HG03439 (cell line): ENCODE data around the gene NPEPL1.
"Not testable (repeated sequence)": the region's sequence is repeated elsewhere in the genome, so short reads cannot be mapped to it uniquely, and the experiment has no call there.

Source experiments
- ATAC-seq: cut with Tn5 transposase; IDR thresholded peaks from one replicate; pipeline ENCODE4 v1.9.1; 2021; ENCODE audit warnings: mild to moderate bottlenecking, moderate library complexity; ENCODE audit not compliant: unreplicated experiment

The NPEPL1 gene

DNA sequence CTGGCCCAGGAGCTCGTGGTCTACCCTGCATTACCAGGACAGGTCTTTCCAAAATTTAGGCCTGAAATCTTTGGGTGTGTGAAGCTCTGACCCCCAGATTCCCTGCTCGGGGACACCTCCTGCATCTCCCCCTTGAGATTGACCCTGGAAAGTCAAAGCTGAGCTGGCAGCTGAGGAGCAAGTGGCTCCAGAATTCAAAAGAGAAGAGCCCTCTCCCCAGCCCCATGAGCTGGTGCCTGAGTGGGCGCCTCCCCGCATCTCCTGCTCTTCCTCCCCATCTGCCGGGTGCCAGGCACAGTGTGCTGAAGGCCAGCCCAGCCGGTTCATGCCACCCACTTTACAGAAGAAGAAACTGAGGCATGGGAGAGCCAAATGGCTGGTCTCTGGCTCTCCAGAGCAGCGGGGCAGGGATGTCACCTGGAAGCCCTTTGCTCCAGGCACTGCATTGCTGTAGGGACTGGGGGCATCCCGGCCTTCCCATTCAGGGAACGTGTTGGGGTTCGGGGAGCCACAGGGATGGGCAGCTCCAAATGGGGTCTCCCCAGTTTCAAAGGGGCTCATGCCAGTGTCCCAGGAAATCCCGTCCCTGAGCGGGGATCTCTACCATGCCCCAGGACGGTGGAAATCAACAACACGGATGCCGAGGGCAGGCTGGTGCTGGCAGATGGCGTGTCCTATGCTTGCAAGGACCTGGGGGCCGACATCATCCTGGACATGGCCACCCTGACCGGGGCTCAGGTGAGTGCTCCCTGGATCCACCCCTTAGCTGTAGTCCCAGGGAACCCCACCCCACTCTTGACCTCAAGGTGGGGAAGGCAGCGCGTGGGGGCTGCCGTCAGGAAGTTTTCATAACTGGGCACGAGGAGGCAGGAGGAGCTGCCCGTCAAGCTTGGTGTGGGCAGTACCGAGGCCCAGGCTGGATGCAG lies 20.5 kb downstream of the NPEPL1 start:
- ATAC-seq = no peak

DNA sequence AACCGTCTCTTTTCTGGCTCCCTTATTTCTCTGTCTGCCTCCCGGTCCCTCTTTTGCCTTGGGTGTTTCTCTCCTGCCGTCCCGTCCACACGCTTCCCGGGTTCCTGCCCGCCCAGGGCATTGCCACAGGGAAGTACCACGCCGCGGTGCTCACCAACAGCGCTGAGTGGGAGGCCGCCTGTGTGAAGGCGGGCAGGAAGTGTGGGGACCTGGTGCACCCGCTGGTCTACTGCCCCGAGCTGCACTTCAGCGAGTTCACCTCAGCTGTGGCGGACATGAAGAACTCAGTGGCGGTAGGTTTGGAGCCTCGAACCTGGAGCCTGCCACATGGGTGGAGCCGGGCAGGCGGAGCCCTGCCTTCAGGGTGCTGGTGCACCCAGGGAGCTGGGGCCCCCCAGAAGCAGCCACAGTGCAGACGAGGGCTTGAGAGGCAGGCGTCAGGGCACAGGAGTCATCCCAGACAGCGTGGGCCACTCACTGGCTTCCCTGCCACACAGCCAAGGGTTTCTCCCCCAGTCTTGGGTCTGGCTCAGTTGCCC lies 21.3 kb downstream of the NPEPL1 start:
- no peak for ATAC-seq

DNA sequence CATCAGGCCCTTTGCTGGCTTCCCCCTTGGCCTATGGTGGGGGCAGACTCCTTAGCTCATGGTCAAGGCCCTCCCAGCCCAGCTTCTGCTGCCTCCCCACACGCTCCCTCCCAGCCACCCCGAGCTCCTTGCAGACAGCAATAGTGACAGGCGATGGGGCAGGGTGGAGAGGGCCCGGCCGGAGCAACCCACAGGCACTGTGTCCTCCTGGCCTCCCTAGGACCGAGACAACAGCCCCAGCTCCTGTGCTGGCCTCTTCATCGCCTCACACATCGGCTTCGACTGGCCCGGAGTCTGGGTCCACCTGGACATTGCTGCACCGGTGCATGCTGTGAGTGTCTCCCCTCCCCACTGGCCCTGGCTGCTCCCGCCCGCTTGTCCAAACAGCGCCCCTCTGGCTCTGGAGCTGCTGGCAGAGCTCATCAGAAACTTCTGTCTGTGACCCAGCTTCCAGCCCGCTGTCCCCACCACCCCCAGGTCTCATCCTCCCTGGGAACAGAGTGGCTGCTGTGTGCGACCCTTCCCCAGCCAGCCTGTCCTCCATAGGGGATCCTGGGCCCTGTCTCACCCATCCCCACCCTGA lies 21.8 kb downstream of the NPEPL1 start:
- ATAC-seq = no peak

- no peak for ATAC-seq
Observed at GRCh38 chr20:58714923-58715351, 22.3 kb downstream of the NPEPL1 start.

- ATAC-seq = no peak
Observed at GRCh38 chr20:58715391-58715800, 22.8 kb downstream of the NPEPL1 start.

GRCh38 chr20:58715801-58716475 lies 23.3 kb downstream of the NPEPL1 start:
- no peak for ATAC-seq

DNA sequence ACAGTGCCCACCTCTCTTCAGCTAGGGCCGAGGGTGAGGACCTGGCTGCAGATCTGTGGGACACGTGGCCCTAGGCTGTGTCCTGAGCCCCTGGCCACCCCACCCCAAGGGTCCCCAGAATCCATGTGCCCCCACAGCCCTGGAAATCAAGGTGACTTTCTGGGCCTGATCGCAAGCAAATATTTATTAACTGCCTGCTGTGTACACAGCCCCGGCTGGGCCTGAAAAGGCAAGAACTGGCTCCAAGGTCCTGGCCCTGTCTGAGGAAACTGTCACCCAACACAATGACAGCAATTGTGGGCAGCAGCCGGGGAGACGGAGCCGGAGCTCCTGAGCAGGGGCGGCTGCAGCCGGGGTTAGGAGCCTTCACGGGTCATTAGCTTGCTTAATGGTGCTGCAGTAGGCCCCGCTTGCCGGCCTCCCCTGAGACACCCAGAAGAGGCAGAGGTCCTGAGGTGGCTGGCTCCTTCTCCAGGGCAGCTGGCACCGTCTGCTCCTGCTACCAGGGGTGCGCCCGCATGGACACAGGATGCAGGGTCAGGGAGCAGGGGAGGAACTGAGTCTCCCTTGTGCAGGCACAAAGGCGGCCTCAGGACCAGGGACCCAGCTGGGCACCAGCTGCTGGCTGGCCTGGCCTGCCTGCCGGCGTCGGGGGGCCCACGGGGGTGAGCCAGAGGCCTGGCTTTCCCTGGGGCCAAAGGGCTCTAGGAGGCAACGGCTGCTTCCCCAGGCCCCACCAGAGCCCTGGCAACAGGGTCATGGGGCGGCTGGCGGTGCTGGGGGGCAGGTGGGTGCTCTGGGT lies 24.1 kb downstream of the NPEPL1 start:
- ATAC-seq = no peak

DNA sequence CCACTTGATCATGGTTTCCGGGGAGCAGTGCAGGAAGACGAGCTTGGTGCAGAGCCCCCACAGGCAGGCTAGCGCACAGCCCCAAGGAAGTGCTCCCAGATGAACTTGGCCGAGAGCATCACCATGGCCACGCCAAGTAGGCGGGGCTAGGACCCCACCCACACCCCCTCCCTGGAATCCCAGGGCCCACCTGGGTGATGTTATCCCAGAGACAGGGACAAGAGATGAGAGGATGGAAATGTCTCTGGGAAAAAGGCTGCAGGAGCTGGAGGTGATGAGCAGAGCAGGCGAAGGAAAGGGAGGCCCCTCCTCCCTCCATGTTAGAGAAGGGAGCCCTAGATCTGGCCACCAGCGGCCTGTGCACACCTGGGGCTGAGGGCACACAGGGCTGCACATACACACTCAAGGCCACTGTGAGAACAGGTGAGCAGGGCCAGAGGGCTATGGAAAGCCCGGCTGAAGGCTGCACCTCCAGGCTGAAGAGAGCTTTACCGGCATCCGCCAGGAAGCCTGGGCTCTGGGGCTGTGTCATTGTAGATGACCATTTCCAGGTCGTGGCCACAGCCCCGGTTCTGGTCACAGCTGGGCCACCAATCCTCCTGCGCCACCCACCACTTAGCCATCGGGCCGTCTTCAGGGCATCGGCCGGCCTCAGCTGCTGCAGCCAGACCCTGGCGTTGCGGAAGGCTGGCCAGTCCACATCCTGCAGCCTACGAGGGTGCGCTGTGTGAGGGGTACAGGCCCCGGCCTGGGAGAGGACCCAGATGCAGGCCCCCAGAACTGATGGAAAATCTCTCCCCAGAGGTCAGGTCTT lies 24.9 kb downstream of the NPEPL1 start:
- ATAC-seq = no peak

DNA sequence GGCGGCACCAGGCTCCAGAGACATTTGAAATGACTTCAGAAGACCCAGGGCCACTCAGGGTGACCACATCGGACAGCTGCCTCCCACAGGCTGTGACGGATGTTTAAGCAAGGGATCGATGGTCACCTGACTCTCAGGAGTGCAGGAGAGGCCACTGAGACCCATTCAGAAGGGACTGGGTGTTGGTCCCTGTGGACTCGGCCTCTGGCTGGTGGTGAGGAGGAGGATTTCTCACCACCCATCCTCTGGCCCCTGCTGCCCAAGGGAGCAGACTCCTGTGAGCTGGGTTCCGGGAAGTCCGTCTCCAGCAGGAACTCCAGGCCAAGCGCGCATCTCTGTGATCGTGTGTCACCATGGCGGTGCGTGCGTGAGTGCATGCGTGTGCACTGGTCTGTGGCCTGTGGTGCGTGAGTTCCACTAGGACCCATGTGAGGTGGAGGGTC lies 25.5 kb downstream of the NPEPL1 start:
- ATAC-seq = no peak

GRCh38 chr20:58718729-58719128 lies 26.1 kb downstream of the NPEPL1 start:
- ATAC-seq = no peak

GRCh38 chr20:58719258-58719657 lies 26.7 kb downstream of the NPEPL1 start:
- ATAC-seq = no peak

- ATAC-seq = no peak
Observed at GRCh38 chr20:58719971-58720371, 27.4 kb downstream of the NPEPL1 start.

- ATAC-seq = no peak
Observed at GRCh38 chr20:58720890-58721289, 28.3 kb downstream of the NPEPL1 start.

DNA sequence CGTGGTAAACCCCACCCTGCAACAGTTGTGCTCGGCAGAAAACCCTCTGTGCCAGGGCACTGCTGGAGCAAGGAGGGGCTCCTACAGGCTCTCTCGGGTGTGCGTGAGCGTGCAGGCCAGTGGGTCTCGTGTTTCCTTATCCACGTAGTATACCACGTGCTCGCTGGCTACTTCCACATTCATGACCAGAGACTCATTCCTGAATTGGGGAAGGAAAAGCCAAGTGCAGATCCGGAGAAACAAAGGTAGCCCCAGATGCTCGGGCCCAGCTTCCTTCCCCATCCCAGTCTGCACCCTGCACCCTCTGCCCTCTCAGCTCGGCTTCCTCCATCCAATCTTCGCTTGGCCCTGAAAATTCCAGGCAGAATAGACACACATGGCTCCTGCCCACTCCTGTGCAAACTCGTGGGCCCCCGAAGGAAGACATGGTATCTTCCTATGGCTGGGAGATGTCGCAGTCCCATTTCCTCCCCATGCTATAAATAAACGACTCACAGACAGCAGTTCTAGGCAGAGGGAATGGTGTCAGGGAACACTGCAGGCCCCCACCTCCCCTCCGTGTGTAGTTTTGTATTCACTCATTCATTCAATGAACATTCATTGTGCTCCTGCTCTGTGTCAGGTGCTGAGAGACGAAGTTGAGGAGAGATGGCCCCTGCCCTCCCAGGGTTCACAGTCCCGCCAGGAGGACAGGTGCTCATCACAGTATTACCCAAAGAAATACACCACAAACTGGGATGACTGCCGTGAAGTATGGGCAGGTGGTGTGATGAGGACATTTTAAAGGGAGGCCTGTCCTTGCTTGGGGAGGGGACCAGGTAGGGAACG lies 29.6 kb downstream of the NPEPL1 start:
- ATAC-seq = no peak

DNA sequence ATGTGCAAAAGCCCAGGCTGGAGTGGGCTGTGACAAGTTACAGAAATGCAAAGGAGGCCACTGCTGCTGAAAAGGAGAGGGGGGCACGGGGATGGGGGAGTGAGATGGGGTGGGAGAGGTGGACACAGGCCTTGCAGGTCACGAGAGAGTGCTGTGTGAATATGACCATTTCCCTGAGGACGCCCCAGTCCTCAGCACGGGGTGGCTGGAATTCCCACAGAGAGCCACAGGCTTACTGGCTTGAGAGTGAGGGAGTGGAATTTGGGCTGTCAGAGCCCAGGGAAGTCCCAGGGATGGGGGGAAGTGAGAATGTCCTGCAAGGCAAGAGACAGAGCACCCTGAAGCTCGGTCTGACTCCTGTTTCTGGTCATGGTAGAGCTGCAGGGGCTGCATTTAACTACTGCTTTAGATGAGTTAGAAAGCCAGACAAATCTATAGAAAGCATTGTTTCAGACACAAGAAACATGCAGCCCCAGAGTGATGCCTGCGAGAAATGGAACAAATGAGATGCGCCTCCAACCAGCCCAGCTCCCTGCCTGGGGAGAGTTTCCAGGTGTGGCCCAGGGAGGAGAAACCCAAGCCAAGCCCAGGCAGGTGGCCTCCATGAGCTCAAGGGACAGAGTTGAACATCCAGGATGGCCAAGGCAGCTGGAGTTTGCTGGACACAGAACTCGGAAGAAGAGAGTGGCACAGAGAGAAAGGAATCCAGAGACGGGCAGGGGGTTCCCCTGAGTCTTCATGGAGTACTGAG lies 30.5 kb downstream of the NPEPL1 start:
- ATAC-seq = no peak

DNA sequence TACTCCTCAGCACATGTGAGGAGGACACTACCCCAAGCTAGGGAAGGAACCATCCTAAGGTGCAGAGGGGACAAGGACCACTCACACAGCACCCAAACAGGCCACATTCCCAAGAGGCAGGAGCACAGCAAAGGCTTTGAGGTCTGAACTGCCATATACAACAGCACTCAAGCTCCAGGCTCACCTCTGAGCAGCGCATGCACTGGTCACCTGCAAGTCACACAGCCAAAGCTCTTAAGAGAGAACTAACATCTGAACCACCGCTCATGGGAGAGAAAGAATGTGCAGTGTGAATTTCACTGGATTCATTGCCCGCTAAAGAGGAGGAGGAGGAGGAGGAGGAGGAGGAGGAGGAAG lies 31.0 kb downstream of the NPEPL1 start:
- ATAC-seq = no peak

- not testable (repeated sequence) for ATAC-seq
Observed at GRCh38 chr20:58726156-58726555, 33.6 kb downstream of the NPEPL1 start.

GRCh38 chr20:58731192-58731591 lies 38.6 kb downstream of the NPEPL1 start:
- no peak for ATAC-seq
